ENCODE measurements around the gene GLRX3. TPM values are rescaled to one million over a fixed set of nuclear protein-coding genes. Genes with fewer than 3 reads are reported as not detected.

GLRX3 gene
- total and polyA plus RNA-seq, 2 donors (not counting 1 experiment from before 2014, with no cell fraction given) = 26.9 to 45.4 TPM

DNA sequence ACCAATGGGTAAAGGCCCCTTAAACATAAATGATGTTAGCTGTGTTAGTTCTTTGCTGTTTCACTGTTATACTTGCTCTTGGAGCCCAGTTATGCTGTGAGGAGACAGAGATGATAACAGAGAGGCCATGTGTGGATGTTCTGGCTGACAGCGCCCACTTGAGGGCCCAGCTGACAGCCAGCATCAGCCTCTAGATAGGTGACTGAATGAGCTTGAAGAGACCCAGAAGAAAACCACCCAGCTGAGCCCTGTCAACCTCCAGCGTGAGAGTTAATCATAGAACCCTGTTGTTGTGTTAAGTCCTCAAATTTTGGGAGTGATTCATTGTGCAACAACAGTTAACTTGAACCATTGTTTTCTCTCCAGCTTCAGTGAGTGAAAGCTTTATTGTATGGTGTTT, 91.7 kb downstream of the GLRX3 start:
- no peaks in the 10 kb centered on the region for H3K4me1 Mint-ChIP-seq
- WGBS (ENCODE audit: insufficient coverage) = 80% methylated on average over 2 of the region's 2 CpGs

More for the DNA sequence above, 91.7 kb downstream of the GLRX3 start:
- DNase-seq (no peak), ATAC-seq (ENCODE audit: low read depth) (no peak)
- Histone ChIP-seq H3K4me2 (replicated peaks; ENCODE audit: low read depth, low read length, poor library complexity, severe bottlenecking) (no peak overlapping the region), H3K79me2 (ENCODE audit: control insufficient read depth, insufficient read depth, low read length) (no peaks in the 10 kb centered on the region), H3K4me1 (ENCODE audit: control insufficient read depth in 2 of 2, insufficient read depth in 2 of 2, low read length in 2 of 2) (no peaks in the 10 kb centered on the region), H3K4me3 (ENCODE audit: control extremely low read depth in 1 of 5, extremely low read depth in 1 of 5, insufficient read depth in 1 of 5, low read depth in 2 of 5, low read length in 4 of 5) (no peak overlapping the region), H3K36me3 (replicated peaks in 1 of 2; ENCODE audit: control extremely low read depth in 1 of 2, control insufficient read depth in 1 of 2, extremely low read depth in 1 of 2, insufficient read depth in 2 of 2, low read length in 1 of 2) (no peaks in the 10 kb centered on the region), H3K27ac (ENCODE audit: low read length in 2 of 2) (no peak overlapping the region), H3K27me3 (replicated peaks in 1 of 4; ENCODE audit: control extremely low read depth in 1 of 4, control insufficient read depth in 3 of 4, insufficient read depth in 4 of 4, low read length in 3 of 4) (no peaks in the 10 kb centered on the region), H3K9me3 (ENCODE audit: control extremely low read depth in 1 of 3, control insufficient read depth in 2 of 3, insufficient read depth in 1 of 3, low read length in 2 of 3) (peaks cover 0 to 10% (median 3%) of the 10 kb centered on the region in 3 donors), H2AFZ (ENCODE audit: insufficient read depth, low read depth, low read length, poor library complexity, severe bottlenecking) (no peak overlapping the region), H4K20me1 (ENCODE audit: control insufficient read depth, insufficient read depth, low read length, poor library complexity, severe bottlenecking) (no peaks in the 10 kb centered on the region), H3K9ac (ENCODE audit: low read length) (no peak overlapping the region)
- H3K27ac Mint-ChIP-seq = no peak overlapping the region
- H3K9me3 Mint-ChIP-seq (ENCODE audit: insufficient read depth) = peaks cover 6% of the 10 kb centered on the region
- no peaks in the 10 kb centered on the region for H3K27me3 Mint-ChIP-seq
- TF ChIP-seq, protein P1, sequence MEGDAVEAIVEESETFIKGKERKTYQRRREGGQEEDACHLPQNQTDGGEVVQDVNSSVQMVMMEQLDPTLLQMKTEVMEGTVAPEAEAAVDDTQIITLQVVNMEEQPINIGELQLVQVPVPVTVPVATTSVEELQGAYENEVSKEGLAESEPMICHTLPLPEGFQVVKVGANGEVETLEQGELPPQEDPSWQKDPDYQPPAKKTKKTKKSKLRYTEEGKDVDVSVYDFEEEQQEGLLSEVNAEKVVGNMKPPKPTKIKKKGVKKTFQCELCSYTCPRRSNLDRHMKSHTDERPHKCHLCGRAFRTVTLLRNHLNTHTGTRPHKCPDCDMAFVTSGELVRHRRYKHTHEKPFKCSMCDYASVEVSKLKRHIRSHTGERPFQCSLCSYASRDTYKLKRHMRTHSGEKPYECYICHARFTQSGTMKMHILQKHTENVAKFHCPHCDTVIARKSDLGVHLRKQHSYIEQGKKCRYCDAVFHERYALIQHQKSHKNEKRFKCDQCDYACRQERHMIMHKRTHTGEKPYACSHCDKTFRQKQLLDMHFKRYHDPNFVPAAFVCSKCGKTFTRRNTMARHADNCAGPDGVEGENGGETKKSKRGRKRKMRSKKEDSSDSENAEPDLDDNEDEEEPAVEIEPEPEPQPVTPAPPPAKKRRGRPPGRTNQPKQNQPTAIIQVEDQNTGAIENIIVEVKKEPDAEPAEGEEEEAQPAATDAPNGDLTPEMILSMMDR (IDR thresholded peaks at IDR 0.05) = no peak
- no peak for TF ChIP-seq EZH2 (IDR thresholded peaks at IDR 0.05; ENCODE audit: borderline replicate concordance, insufficient read depth, low read depth, low read length, poor library complexity, severe bottlenecking)
- H3K4me3 Mint-ChIP-seq = no peak overlapping the region
- ChIA-PET POLR2A (no interaction called here), CTCF (interaction anchor here (0.6 kb wide), 1 partner anchor 10 kb away, joined by 3 read pairs; no protein-coding TSS in a partner anchor)
- intact Hi-C loops (cut with micrococcal nuclease) = no loop called here

Other genes starting within 250 kb of the GLRX3 start
- 0.07 TPM in 1 of 2 replicates, not detected in the other for gene EBF3, start 172.1 kb upstream of the GLRX3 start, total RNA-seq
- gene EBF3, start 172.1 kb upstream of the GLRX3 start, polyA plus RNA-seq = not detected in 2 replicates
- 9.1 and 12.3 TPM in 2 replicates for gene C10orf143, start 25.6 kb upstream of the GLRX3 start, total RNA-seq
- gene C10orf143, start 25.6 kb upstream of the GLRX3 start, polyA plus RNA-seq = 9.3 and 12.8 TPM in 2 replicates